SK-N-MC (cell line): ENCODE results near the gene LTA4H.

Experiments used
- EZH2 ChIP-seq: fragments of 200-600 bp; sonication (generic); IDR thresholded peaks from one replicate; pipeline ENCODE4 v1.6.1; 2017; ENCODE audit warnings: antibody characterized with exemption
- POLR2AphosphoS5 ChIP-seq: IDR thresholded peaks from 2 replicates; pipeline ENCODE4 v1.6.1; 2012; ENCODE audit warnings: mild to moderate bottlenecking, low read depth, low read length, borderline replicate concordance

- no peak for TF ChIP-seq POLR2AphosphoS5
- TF ChIP-seq EZH2: no peak
These were observed 6.8 kb downstream of the LTA4H start for GRCh38 chr12:96028538-96028937.
